ENCODE results near the gene AUTS2.

Gene AUTS2

GRCh38 chr7:70347463-70348254 is 749.4 kb downstream of the AUTS2 start:
- Histone ChIP-seq H3K4me1 (ENCODE audit: control insufficient read depth in 5 of 5, insufficient read depth in 5 of 5, low read length in 5 of 5) (no peaks in the 10 kb centered on the region), H3K9me3 (ENCODE audit: control insufficient read depth in 5 of 5, low read length in 5 of 5) (no peaks in the 10 kb centered on the region), H3K4me3 (ENCODE audit: low read depth in 1 of 5, low read length in 5 of 5) (no peak overlapping the region), H3K36me3 (ENCODE audit: control insufficient read depth in 5 of 5, insufficient read depth in 5 of 5, low read length in 5 of 5) (no peaks in the 10 kb centered on the region), H3K27ac (ENCODE audit: low read depth, low read length) (no peak overlapping the region), H3K9ac (ENCODE audit: low read length in 5 of 5) (no peak overlapping the region), H3K27me3 (ENCODE audit: control insufficient read depth in 5 of 5, insufficient read depth in 4 of 5, low read length in 5 of 5) (no peaks in the 10 kb centered on the region)

DNA sequence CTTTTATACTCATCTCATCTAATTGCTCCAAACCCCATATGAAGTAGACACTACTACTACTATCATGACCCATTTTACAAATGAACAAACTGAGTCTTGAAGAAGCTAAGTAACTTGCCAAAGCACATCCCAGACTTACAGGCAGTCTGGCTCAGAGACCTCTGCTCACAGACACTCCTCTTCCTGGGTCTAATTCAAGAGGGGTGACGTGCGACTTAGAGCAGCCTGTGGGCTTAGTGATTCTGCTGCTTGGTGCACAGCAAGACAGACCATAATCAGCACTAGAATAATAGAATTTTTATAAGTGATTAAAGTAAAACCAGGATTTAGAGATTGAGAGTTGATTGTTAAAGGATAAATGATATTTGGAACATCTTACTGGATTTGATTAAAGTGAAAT is 750.8 kb downstream of the AUTS2 start:
- H3K27ac ChIP-seq (ENCODE audit: low read depth, low read length), result no peak overlapping the region
- H3K4me3 ChIP-seq (ENCODE audit: low read depth in 1 of 5, low read length in 5 of 5), result no peak overlapping the region
- H3K27me3 ChIP-seq (ENCODE audit: control insufficient read depth in 5 of 5, insufficient read depth in 4 of 5, low read length in 5 of 5), result no peaks in the 10 kb centered on the region
- no peaks in the 10 kb centered on the region for H3K9me3 ChIP-seq (ENCODE audit: control insufficient read depth in 5 of 5, low read length in 5 of 5)
- H3K4me1 ChIP-seq (ENCODE audit: control insufficient read depth in 5 of 5, insufficient read depth in 5 of 5, low read length in 5 of 5), result no peaks in the 10 kb centered on the region
- no peaks in the 10 kb centered on the region for H3K36me3 ChIP-seq (ENCODE audit: control insufficient read depth in 5 of 5, insufficient read depth in 5 of 5, low read length in 5 of 5)
- no peak overlapping the region for H3K9ac ChIP-seq (ENCODE audit: low read length in 5 of 5)

GRCh38 chr7:70349819-70350218 is 751.5 kb downstream of the AUTS2 start:
- Histone ChIP-seq H3K4me3 (ENCODE audit: low read depth in 1 of 5, low read length in 5 of 5) (no peak overlapping the region), H3K9ac (ENCODE audit: low read length in 5 of 5) (no peak overlapping the region), H3K9me3 (ENCODE audit: control insufficient read depth in 5 of 5, low read length in 5 of 5) (no peaks in the 10 kb centered on the region), H3K27me3 (ENCODE audit: control insufficient read depth in 5 of 5, insufficient read depth in 4 of 5, low read length in 5 of 5) (no peaks in the 10 kb centered on the region), H3K4me1 (ENCODE audit: control insufficient read depth in 5 of 5, insufficient read depth in 5 of 5, low read length in 5 of 5) (peaks cover 0 to 4% (median 0%) of the 10 kb centered on the region in 5 donors), H3K27ac (ENCODE audit: low read depth, low read length) (no peak overlapping the region), H3K36me3 (ENCODE audit: control insufficient read depth in 5 of 5, insufficient read depth in 5 of 5, low read length in 5 of 5) (no peaks in the 10 kb centered on the region)

DNA sequence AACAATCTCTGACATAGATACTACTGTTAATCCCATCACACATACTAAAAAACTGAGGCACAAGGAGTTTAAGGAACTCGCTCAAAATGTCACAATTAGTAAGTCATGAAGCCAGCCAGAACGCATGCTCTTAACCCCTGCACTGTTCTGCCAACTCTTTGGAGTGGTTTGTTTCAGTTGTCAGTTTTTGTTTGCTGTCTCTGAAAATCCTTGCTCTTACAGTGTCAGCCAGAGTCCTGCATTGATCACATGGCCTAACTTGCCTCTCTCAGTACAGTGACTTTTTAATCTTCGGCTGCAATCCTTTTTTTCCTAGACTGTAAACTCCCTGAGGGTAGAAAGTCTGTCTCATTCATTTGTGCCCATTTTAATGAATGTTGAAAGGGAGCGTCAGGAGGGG is 753.8 kb downstream of the AUTS2 start:
- no peaks in the 10 kb centered on the region for H3K27me3 ChIP-seq (ENCODE audit: control insufficient read depth in 5 of 5, insufficient read depth in 4 of 5, low read length in 5 of 5)
- no peaks in the 10 kb centered on the region for H3K9me3 ChIP-seq (ENCODE audit: control insufficient read depth in 5 of 5, low read length in 5 of 5)

DNA sequence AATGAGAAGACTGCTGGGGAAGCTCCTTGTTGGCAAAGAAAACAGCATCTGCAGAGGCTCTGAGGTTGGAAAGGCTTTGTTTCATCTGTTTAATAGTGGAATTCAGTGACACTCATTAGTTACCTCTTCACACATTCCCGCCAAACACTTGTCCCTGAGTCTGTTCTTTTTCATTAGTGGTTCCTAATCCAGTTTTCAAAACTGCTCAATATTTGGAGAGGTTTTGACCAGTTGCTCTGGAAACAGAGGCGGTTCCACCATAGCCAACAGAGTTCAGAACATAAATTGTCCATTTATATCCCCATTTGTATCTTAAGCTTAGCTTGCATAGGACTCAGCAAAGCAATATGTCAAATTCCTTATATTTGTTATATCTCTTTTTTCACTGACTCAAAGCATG is 754.6 kb downstream of the AUTS2 start:
- Histone ChIP-seq H3K9ac (ENCODE audit: low read length in 5 of 5) (no peak overlapping the region), H3K4me3 (ENCODE audit: low read depth in 1 of 5, low read length in 5 of 5) (no peak overlapping the region), H3K27ac (ENCODE audit: low read depth, low read length) (no peak overlapping the region), H3K9me3 (ENCODE audit: control insufficient read depth in 5 of 5, low read length in 5 of 5) (no peaks in the 10 kb centered on the region), H3K4me1 (ENCODE audit: control insufficient read depth in 5 of 5, insufficient read depth in 5 of 5, low read length in 5 of 5) (peaks cover 0 to 21% (median 16%) of the 10 kb centered on the region in 5 donors), H3K27me3 (ENCODE audit: control insufficient read depth in 5 of 5, insufficient read depth in 4 of 5, low read length in 5 of 5) (no peaks in the 10 kb centered on the region), H3K36me3 (ENCODE audit: control insufficient read depth in 5 of 5, insufficient read depth in 5 of 5, low read length in 5 of 5) (no peaks in the 10 kb centered on the region)

More for the DNA sequence above, 753.8 kb downstream of the AUTS2 start:
- no peak overlapping the region for H3K9ac ChIP-seq (ENCODE audit: low read length in 5 of 5)
- H3K4me1 ChIP-seq (ENCODE audit: control insufficient read depth in 5 of 5, insufficient read depth in 5 of 5, low read length in 5 of 5), result peaks cover 0 to 21% (median 16%) of the 10 kb centered on the region in 5 donors
- no peaks in the 10 kb centered on the region for H3K36me3 ChIP-seq (ENCODE audit: control insufficient read depth in 5 of 5, insufficient read depth in 5 of 5, low read length in 5 of 5)
- H3K4me3 ChIP-seq (ENCODE audit: low read depth in 1 of 5, low read length in 5 of 5), result no peak overlapping the region
- no peak overlapping the region for H3K27ac ChIP-seq (ENCODE audit: low read depth, low read length)

DNA sequence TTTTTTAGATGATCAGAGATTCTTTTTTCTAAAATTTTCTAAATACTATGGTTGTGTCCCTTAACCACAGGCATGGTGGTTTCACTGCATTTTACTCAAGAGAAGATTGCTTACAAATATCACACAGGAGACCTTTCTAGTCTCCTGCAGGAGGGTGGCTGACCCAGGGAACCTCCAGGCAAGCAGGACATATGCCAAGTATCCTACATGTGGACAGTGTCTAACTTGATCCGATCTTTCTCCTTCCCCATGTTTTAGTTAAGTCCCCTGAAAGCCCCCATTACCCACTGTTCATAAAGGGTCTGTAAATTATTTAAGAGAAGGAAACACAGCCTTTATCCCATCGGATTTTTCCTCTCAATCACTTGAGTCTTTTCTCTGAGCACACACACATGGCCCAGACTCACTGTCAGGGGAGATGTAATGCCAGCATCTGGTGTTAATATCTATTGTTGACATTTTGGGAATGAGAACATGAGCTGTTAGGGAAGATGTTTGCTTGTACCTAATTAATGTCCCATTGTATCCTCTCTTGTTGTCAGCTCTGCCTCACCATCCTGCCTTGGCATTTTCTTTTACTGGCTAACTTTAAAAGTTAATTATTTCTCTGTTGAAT is 755.2 kb downstream of the AUTS2 start:
- no peaks in the 10 kb centered on the region for H3K27me3 ChIP-seq (ENCODE audit: control insufficient read depth in 5 of 5, insufficient read depth in 4 of 5, low read length in 5 of 5)
- no peaks in the 10 kb centered on the region for H3K9me3 ChIP-seq (ENCODE audit: control insufficient read depth in 5 of 5, low read length in 5 of 5)
- peaks cover 0 to 21% (median 16%) of the 10 kb centered on the region in 5 donors for H3K4me1 ChIP-seq (ENCODE audit: control insufficient read depth in 5 of 5, insufficient read depth in 5 of 5, low read length in 5 of 5)
- H3K36me3 ChIP-seq (ENCODE audit: control insufficient read depth in 5 of 5, insufficient read depth in 5 of 5, low read length in 5 of 5), result no peaks in the 10 kb centered on the region
- H3K9ac ChIP-seq (ENCODE audit: low read length in 5 of 5), result no peak overlapping the region
- no peak overlapping the region for H3K4me3 ChIP-seq (ENCODE audit: low read depth in 1 of 5, low read length in 5 of 5)
- H3K27ac ChIP-seq (ENCODE audit: low read depth, low read length), result no peak overlapping the region

- Histone ChIP-seq H3K27ac (ENCODE audit: low read depth, low read length) (no peak overlapping the region), H3K4me3 (ENCODE audit: low read depth in 1 of 5, low read length in 5 of 5) (no peak overlapping the region), H3K27me3 (ENCODE audit: control insufficient read depth in 5 of 5, insufficient read depth in 4 of 5, low read length in 5 of 5) (no peaks in the 10 kb centered on the region), H3K4me1 (ENCODE audit: control insufficient read depth in 5 of 5, insufficient read depth in 5 of 5, low read length in 5 of 5) (peaks cover 0 to 21% (median 16%) of the 10 kb centered on the region in 5 donors), H3K9ac (ENCODE audit: low read length in 5 of 5) (no peak overlapping the region), H3K36me3 (ENCODE audit: control insufficient read depth in 5 of 5, insufficient read depth in 5 of 5, low read length in 5 of 5) (no peaks in the 10 kb centered on the region), H3K9me3 (ENCODE audit: control insufficient read depth in 5 of 5, low read length in 5 of 5) (no peaks in the 10 kb centered on the region)
Observed at GRCh38 chr7:70353946-70354335, 755.7 kb downstream of the AUTS2 start.

GRCh38 chr7:70354409-70355169 is 756.3 kb downstream of the AUTS2 start:
- Histone ChIP-seq H3K9me3 (ENCODE audit: control insufficient read depth in 5 of 5, low read length in 5 of 5) (no peaks in the 10 kb centered on the region), H3K4me3 (ENCODE audit: low read depth in 1 of 5, low read length in 5 of 5) (no peak overlapping the region), H3K36me3 (ENCODE audit: control insufficient read depth in 5 of 5, insufficient read depth in 5 of 5, low read length in 5 of 5) (no peaks in the 10 kb centered on the region), H3K27ac (ENCODE audit: low read depth, low read length) (no peak overlapping the region), H3K27me3 (ENCODE audit: control insufficient read depth in 5 of 5, insufficient read depth in 4 of 5, low read length in 5 of 5) (no peaks in the 10 kb centered on the region), H3K4me1 (ENCODE audit: control insufficient read depth in 5 of 5, insufficient read depth in 5 of 5, low read length in 5 of 5) (peaks cover 0 to 21% (median 16%) of the 10 kb centered on the region in 5 donors), H3K9ac (ENCODE audit: low read length in 5 of 5) (no peak overlapping the region)

- Histone ChIP-seq H3K27me3 (ENCODE audit: control insufficient read depth in 5 of 5, insufficient read depth in 4 of 5, low read length in 5 of 5) (no peaks in the 10 kb centered on the region), H3K4me3 (ENCODE audit: low read depth in 1 of 5, low read length in 5 of 5) (no peak overlapping the region), H3K4me1 (ENCODE audit: control insufficient read depth in 5 of 5, insufficient read depth in 5 of 5, low read length in 5 of 5) (peaks cover 0 to 21% (median 16%) of the 10 kb centered on the region in 5 donors), H3K9ac (ENCODE audit: low read length in 5 of 5) (no peak overlapping the region), H3K27ac (ENCODE audit: low read depth, low read length) (no peak overlapping the region), H3K36me3 (ENCODE audit: control insufficient read depth in 5 of 5, insufficient read depth in 5 of 5, low read length in 5 of 5) (no peaks in the 10 kb centered on the region), H3K9me3 (ENCODE audit: control insufficient read depth in 5 of 5, low read length in 5 of 5) (no peaks in the 10 kb centered on the region)
Observed at GRCh38 chr7:70355198-70356020, 757.1 kb downstream of the AUTS2 start.
